ENCODE data around the gene CPNE1.

CPNE1 gene

DNA sequence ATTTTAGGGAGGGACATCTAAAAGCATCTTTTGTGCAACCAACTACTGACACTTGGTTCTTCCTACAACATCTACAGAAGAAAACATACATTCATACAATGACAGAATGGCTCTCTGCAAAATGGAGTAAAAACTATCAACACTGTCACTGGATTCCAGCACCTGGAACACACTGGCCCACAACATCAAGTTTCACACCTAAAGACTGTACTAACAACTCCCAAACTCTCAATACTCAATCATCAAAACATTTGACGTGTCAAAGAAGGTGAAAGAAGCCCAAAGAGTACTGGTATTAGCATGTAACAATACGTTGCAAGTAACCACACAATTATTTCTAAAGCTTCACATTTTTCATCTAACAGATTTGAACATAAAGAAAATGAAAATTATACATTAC lies 2.1 kb downstream of the CPNE1 start:
- TF ChIP-seq, protein P1, sequence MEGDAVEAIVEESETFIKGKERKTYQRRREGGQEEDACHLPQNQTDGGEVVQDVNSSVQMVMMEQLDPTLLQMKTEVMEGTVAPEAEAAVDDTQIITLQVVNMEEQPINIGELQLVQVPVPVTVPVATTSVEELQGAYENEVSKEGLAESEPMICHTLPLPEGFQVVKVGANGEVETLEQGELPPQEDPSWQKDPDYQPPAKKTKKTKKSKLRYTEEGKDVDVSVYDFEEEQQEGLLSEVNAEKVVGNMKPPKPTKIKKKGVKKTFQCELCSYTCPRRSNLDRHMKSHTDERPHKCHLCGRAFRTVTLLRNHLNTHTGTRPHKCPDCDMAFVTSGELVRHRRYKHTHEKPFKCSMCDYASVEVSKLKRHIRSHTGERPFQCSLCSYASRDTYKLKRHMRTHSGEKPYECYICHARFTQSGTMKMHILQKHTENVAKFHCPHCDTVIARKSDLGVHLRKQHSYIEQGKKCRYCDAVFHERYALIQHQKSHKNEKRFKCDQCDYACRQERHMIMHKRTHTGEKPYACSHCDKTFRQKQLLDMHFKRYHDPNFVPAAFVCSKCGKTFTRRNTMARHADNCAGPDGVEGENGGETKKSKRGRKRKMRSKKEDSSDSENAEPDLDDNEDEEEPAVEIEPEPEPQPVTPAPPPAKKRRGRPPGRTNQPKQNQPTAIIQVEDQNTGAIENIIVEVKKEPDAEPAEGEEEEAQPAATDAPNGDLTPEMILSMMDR (IDR thresholded peaks at IDR 0.05) = no peak

- TF ChIP-seq, protein P1 (IDR thresholded peaks at IDR 0.05) = no peak
These were observed 2.8 kb downstream of the CPNE1 start for GRCh38 chr20:35661908-35662307.

GRCh38 chr20:35661053-35661452 lies 3.6 kb downstream of the CPNE1 start:
- TF ChIP-seq, protein P1 (IDR thresholded peaks at IDR 0.05) = no peak

GRCh38 chr20:35660122-35660937 lies 4.4 kb downstream of the CPNE1 start:
- TF ChIP-seq, protein P1 (IDR thresholded peaks at IDR 0.05) = no peak

DNA sequence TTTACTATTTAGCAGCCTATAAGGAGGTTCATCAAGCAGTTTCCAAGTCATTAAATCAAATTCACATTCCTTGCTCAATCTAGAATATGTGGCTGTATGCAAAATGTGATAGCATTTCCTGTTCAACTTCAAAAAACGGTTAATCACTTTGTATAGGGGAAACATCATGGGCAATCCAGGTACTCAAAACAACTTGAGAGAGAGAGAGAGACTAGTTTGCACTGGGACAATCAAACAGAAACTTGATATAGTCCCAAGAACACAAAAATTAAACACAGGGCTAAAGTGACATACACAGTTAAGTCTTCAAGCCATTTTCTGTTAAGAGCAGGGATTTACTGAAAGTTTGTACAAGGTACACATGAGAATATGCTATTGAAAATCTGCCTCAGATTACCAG lies 7.4 kb downstream of the CPNE1 start:
- TF ChIP-seq, protein P1 (IDR thresholded peaks at IDR 0.05) = no peak

GRCh38 chr20:35654415-35654814 lies 10.3 kb downstream of the CPNE1 start:
- TF ChIP-seq, protein P1 (IDR thresholded peaks at IDR 0.05) = no peak

GRCh38 chr20:35653893-35654292 lies 10.8 kb downstream of the CPNE1 start:
- TF ChIP-seq, protein P1 (IDR thresholded peaks at IDR 0.05) = no peak

GRCh38 chr20:35653430-35653734 lies 11.3 kb downstream of the CPNE1 start:
- TF ChIP-seq, protein P1 (IDR thresholded peaks at IDR 0.05) = no peak

All from LNCAP (cell line).